Activated naive CD8-positive, alpha-beta T cell treated with anti-CD3 and anti-CD28 coated beads, Interleukin-2, amount 10 ng/mL, durations not matched to agents 7 days and 5 days (primary cell): Measurements from ENCODE around the gene CCDC66. TPM values are rescaled to one million over a fixed set of nuclear protein-coding genes. Genes with fewer than 3 reads are reported as not detected.
"Not testable (repeated sequence)": the region's sequence is repeated elsewhere in the genome, so short reads cannot be mapped to it uniquely, and the experiment has no call there.

Experiments
- ATAC-seq: fragments of 150-1000 bp; cut with Tn5 transposase; one replicate; pipeline ENCODE4 v1.10.0; 2021; ENCODE audit warnings: low read depth, moderate library complexity
- POLR2A ChIA-PET: fragments of 350-600 bp; sonication (Branson Sonifier 250); formaldehyde crosslinking; loops from one replicate; lab custom pipeline; 2021; ENCODE audit warnings: antibody characterized with exemption; lab: Charles Lee
- DNase-seq: peaks from one replicate; pipeline ENCODE4 v3.0.0; 2021
- H3K27ac Mint-ChIP-seq: one replicate; pipeline ENCODE4 v1.8.0; 2022; ENCODE audit warnings: mild to moderate bottlenecking, mixed read lengths
- H3K27me3 Mint-ChIP-seq: one replicate; pipeline ENCODE4 v1.8.0; 2022; ENCODE audit warnings: mild to moderate bottlenecking, moderate library complexity, mixed read lengths
- H3K36me3 Mint-ChIP-seq: one replicate; pipeline ENCODE4 v1.8.0; 2021; ENCODE audit warnings: mild to moderate bottlenecking, mixed read lengths
- H3K4me1 Mint-ChIP-seq: one replicate; pipeline ENCODE4 v1.8.0; 2021; ENCODE audit warnings: mixed read lengths
- H3K4me3 Mint-ChIP-seq: one replicate; pipeline ENCODE4 v1.8.0; 2022; ENCODE audit warnings: mild to moderate bottlenecking, moderate library complexity, mixed read lengths
- H3K9me3 Mint-ChIP-seq: one replicate; pipeline ENCODE4 v1.8.0; 2021; ENCODE audit warnings: mixed read lengths
- total RNA-seq, 2 experiments: library from RNA; stranded (reverse); gene quantifications; one replicate each; pipeline ENCODE4 v1.2.3, GENCODE V29; 2021

Gene CCDC66
- total RNA-seq, 2 experiments from 2014 or later: 55.3 to 58.9 TPM

- POLR2A ChIA-PET: interaction anchor here (0.5 kb wide), 1 partner anchor 78 kb away, joined by 3 read pairs; no protein-coding TSS in a partner anchor
- H3K36me3 Mint-ChIP-seq: peaks cover 62% of the 10 kb centered on the region
- no peak overlapping the region for H3K27ac Mint-ChIP-seq
- no peaks in the 10 kb centered on the region for H3K27me3 Mint-ChIP-seq
- no peak overlapping the region for H3K4me3 Mint-ChIP-seq
- peaks cover 16% of the 10 kb centered on the region for H3K9me3 Mint-ChIP-seq
- ATAC-seq (no peak), DNase-seq (no peak)
- H3K4me1 Mint-ChIP-seq: peaks cover 24% of the 10 kb centered on the region
Observed at GRCh38 chr3:56595975-56596840, 39.2 kb downstream of the CCDC66 start.

GRCh38 chr3:56608479-56608878, 51.5 kb downstream of the CCDC66 start:
- peak; percentile 16 for ATAC-seq
- POLR2A ChIA-PET: interaction anchor here (2.0 kb wide), 1 partner anchor 15 kb away, joined by 5 read pairs; no protein-coding TSS in a partner anchor
- H3K4me3 Mint-ChIP-seq: peak overlapping the region; percentile 63
- H3K4me1 Mint-ChIP-seq: peaks cover 49% of the 10 kb centered on the region
- H3K27ac Mint-ChIP-seq: peak overlapping the region; percentile 84
- H3K9me3 Mint-ChIP-seq: peaks cover 21% of the 10 kb centered on the region
- peaks cover 96% of the 10 kb centered on the region for H3K36me3 Mint-ChIP-seq
- not testable (repeated sequence) for H3K27me3 Mint-ChIP-seq, DNase-seq

- H3K27me3 Mint-ChIP-seq: no peaks in the 10 kb centered on the region
- H3K4me1 Mint-ChIP-seq: peaks cover 48% of the 10 kb centered on the region
- H3K27ac Mint-ChIP-seq: peak overlapping the region; percentile 13
- ATAC-seq (no peak), DNase-seq (no peak)
- H3K36me3 Mint-ChIP-seq: peaks cover 84% of the 10 kb centered on the region
- H3K4me3 Mint-ChIP-seq: no peak overlapping the region
- POLR2A ChIA-PET: interaction anchor here (0.7 kb wide), 1 partner anchor 13 kb away, joined by 3 read pairs; no protein-coding TSS in a partner anchor
- peaks cover 17% of the 10 kb centered on the region for H3K9me3 Mint-ChIP-seq
Observed at GRCh38 chr3:56610669-56611335, 53.8 kb downstream of the CCDC66 start.

- Mint-ChIP-seq H3K9me3 (peaks cover 19% of the 10 kb centered on the region), H3K4me3 (peak overlapping the region; percentile 75), H3K36me3 (peaks cover 83% of the 10 kb centered on the region), H3K27me3 (no peaks in the 10 kb centered on the region), H3K27ac (peak overlapping the region; percentile 88), H3K4me1 (peaks cover 51% of the 10 kb centered on the region)
- POLR2A ChIA-PET: interaction anchor here (0.7 kb wide), 1 partner anchor 14 kb away, joined by 3 read pairs; no protein-coding TSS in a partner anchor
- DNase-seq (no peak), ATAC-seq (no peak)
Observed at GRCh38 chr3:56611364-56611763, 54.4 kb downstream of the CCDC66 start.

GRCh38 chr3:56612146-56612545, 55.2 kb downstream of the CCDC66 start:
- peaks cover 15% of the 10 kb centered on the region for H3K9me3 Mint-ChIP-seq
- ATAC-seq (peak; percentile 76), DNase-seq (peak; percentile 29)
- H3K4me1 Mint-ChIP-seq: peaks cover 55% of the 10 kb centered on the region
- POLR2A ChIA-PET: interaction anchor here (1.8 kb wide), 1 partner anchor 70 kb away, joined by 7 read pairs; the partner anchor contains the start of gene TASOR
- H3K27ac Mint-ChIP-seq: peak overlapping the region; percentile 88
- H3K27me3 Mint-ChIP-seq: no peaks in the 10 kb centered on the region
- H3K4me3 Mint-ChIP-seq: peak overlapping the region; percentile 75
- peaks cover 82% of the 10 kb centered on the region for H3K36me3 Mint-ChIP-seq

- DNase-seq: no peak
- peak overlapping the region; percentile 88 for H3K27ac Mint-ChIP-seq
- peaks cover 82% of the 10 kb centered on the region for H3K36me3 Mint-ChIP-seq
- H3K4me3 Mint-ChIP-seq: no peak overlapping the region
- peaks cover 15% of the 10 kb centered on the region for H3K9me3 Mint-ChIP-seq
- ATAC-seq: peak; percentile 34
- H3K4me1 Mint-ChIP-seq: peaks cover 52% of the 10 kb centered on the region
- POLR2A ChIA-PET: interaction anchor here (1.0 to 1.8 kb wide), 2 partner anchors 56 to 69 kb away, joined by 3 to 7 read pairs; partner anchors contain the start of genes CCDC66 and TASOR
- no peaks in the 10 kb centered on the region for H3K27me3 Mint-ChIP-seq
Observed at GRCh38 chr3:56613016-56613415, 56.0 kb downstream of the CCDC66 start.

- Mint-ChIP-seq H3K36me3 (peaks cover 69% of the 10 kb centered on the region), H3K4me1 (peaks cover 31% of the 10 kb centered on the region), H3K27me3 (no peaks in the 10 kb centered on the region), H3K27ac (peak overlapping the region; percentile 57), H3K9me3 (peaks cover 6% of the 10 kb centered on the region), H3K4me3 (no peak overlapping the region)
- DNase-seq (no peak), ATAC-seq (no peak)
- POLR2A ChIA-PET: no interaction called here
Observed at GRCh38 chr3:56616478-56617006, 59.6 kb downstream of the CCDC66 start.

GRCh38 chr3:56620371-56620770, 63.4 kb downstream of the CCDC66 start:
- DNase-seq (no peak), ATAC-seq (no peak)
- POLR2A ChIA-PET: no interaction called here
- Mint-ChIP-seq H3K27ac (no peak overlapping the region), H3K4me1 (peaks cover 10% of the 10 kb centered on the region), H3K9me3 (peaks cover 4% of the 10 kb centered on the region), H3K27me3 (no peaks in the 10 kb centered on the region), H3K4me3 (no peak overlapping the region), H3K36me3 (peaks cover 51% of the 10 kb centered on the region)

GRCh38 chr3:56621681-56622080, 64.7 kb downstream of the CCDC66 start:
- H3K36me3 Mint-ChIP-seq: peaks cover 41% of the 10 kb centered on the region
- peaks cover 4% of the 10 kb centered on the region for H3K4me1 Mint-ChIP-seq
- DNase-seq (no peak), ATAC-seq (no peak)
- no peak overlapping the region for H3K4me3 Mint-ChIP-seq
- no peak overlapping the region for H3K27ac Mint-ChIP-seq
- H3K9me3 Mint-ChIP-seq: peaks cover under 1% of the 10 kb centered on the region
- POLR2A ChIA-PET: no interaction called here
- H3K27me3 Mint-ChIP-seq: no peaks in the 10 kb centered on the region

- H3K4me3 Mint-ChIP-seq: no peak overlapping the region
- DNase-seq (no peak), ATAC-seq (no peak)
- no peaks in the 10 kb centered on the region for H3K27me3 Mint-ChIP-seq
- H3K27ac Mint-ChIP-seq: no peak overlapping the region
- H3K36me3 Mint-ChIP-seq: peaks cover 41% of the 10 kb centered on the region
- POLR2A ChIA-PET: no interaction called here
- no peaks in the 10 kb centered on the region for H3K9me3 Mint-ChIP-seq
- H3K4me1 Mint-ChIP-seq: peaks cover 3% of the 10 kb centered on the region
Observed at GRCh38 chr3:56622381-56622780, 65.4 kb downstream of the CCDC66 start.

- Mint-ChIP-seq H3K9me3 (no peaks in the 10 kb centered on the region), H3K36me3 (peaks cover 31% of the 10 kb centered on the region), H3K4me3 (no peak overlapping the region), H3K27ac (no peak overlapping the region), H3K4me1 (no peaks in the 10 kb centered on the region), H3K27me3 (no peaks in the 10 kb centered on the region)
- POLR2A ChIA-PET: interaction anchor here (0.9 kb wide), 1 partner anchor 58 kb away, joined by 3 read pairs; no protein-coding TSS in a partner anchor
- no peak for ATAC-seq
- DNase-seq: no peak
Observed at GRCh38 chr3:56624725-56625124, 67.8 kb downstream of the CCDC66 start.

GRCh38 chr3:56629047-56629446, 72.1 kb downstream of the CCDC66 start:
- DNase-seq (no peak), ATAC-seq (no peak)
- peaks cover 32% of the 10 kb centered on the region for H3K36me3 Mint-ChIP-seq
- no peak overlapping the region for H3K27ac Mint-ChIP-seq
- no peaks in the 10 kb centered on the region for H3K4me1 Mint-ChIP-seq
- no peaks in the 10 kb centered on the region for H3K27me3 Mint-ChIP-seq
- no peak overlapping the region for H3K4me3 Mint-ChIP-seq
- H3K9me3 Mint-ChIP-seq: no peaks in the 10 kb centered on the region
- POLR2A ChIA-PET: interaction anchor here (0.8 to 1.2 kb wide), 2 partner anchors 53 to 72 kb away, joined by 3 to 4 read pairs; partner anchors contain the start of gene CCDC66

GRCh38 chr3:56629451-56629850, 72.5 kb downstream of the CCDC66 start:
- no peak overlapping the region for H3K4me3 Mint-ChIP-seq
- peaks cover 32% of the 10 kb centered on the region for H3K36me3 Mint-ChIP-seq
- POLR2A ChIA-PET: interaction anchor here (1.2 kb wide), 1 partner anchor 73 kb away, joined by 3 read pairs; the partner anchor contains the start of gene CCDC66
- H3K27ac Mint-ChIP-seq: no peak overlapping the region
- no peaks in the 10 kb centered on the region for H3K27me3 Mint-ChIP-seq
- H3K4me1 Mint-ChIP-seq: no peaks in the 10 kb centered on the region
- H3K9me3 Mint-ChIP-seq: no peaks in the 10 kb centered on the region
- no peak for ATAC-seq
- DNase-seq: no peak
